ENCODE results near the gene GNAZ.

DNA sequence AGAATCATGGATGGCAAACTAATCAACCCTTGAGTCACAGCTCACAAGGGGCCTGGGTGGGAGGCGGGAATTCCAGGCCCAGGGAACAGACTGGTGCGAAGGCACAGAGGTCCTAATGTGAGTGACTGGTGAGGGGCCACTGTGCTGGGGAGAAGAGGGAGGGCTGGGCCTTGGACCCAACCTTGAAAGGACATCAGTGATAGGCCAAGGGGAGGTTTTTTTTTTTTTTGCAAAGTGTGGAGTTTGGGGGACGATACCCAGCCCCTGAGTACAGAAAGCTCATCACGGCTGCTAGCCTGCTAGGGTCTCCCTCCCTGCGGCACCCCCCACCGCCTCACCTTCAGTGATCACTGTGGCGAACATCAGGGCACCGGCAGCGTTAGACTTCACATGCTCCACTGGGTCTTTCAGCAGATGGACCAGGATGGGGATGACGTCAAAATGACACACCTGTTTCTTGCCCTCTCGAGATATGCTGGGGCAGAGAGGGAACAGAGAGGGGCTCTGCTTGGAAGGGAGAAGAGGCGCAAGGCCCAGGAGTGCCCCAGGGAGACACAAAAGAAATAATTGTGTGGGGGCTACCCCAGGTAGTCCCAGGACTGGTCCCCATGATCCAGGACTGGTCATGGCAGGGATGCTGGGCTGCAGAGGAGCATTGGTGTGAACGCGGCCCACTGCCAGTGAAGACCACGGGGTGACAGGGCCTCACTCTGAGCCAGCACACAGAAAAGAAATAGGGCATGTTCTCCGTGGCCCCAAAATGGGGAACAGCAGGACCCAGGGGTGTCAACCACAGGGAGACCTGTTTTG, 8.6 kb upstream of the GNAZ start:
- TF ChIP-seq, protein P1, sequence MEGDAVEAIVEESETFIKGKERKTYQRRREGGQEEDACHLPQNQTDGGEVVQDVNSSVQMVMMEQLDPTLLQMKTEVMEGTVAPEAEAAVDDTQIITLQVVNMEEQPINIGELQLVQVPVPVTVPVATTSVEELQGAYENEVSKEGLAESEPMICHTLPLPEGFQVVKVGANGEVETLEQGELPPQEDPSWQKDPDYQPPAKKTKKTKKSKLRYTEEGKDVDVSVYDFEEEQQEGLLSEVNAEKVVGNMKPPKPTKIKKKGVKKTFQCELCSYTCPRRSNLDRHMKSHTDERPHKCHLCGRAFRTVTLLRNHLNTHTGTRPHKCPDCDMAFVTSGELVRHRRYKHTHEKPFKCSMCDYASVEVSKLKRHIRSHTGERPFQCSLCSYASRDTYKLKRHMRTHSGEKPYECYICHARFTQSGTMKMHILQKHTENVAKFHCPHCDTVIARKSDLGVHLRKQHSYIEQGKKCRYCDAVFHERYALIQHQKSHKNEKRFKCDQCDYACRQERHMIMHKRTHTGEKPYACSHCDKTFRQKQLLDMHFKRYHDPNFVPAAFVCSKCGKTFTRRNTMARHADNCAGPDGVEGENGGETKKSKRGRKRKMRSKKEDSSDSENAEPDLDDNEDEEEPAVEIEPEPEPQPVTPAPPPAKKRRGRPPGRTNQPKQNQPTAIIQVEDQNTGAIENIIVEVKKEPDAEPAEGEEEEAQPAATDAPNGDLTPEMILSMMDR (conservative IDR thresholded peaks at IDR 0.05), result no peak
- TF ChIP-seq EZH2 (IDR thresholded peaks at IDR 0.05; ENCODE audit: low read depth), result no peak
